ENCODE measurements around the gene AP5Z1. TPM values are rescaled to one million over a fixed set of nuclear protein-coding genes. Genes with fewer than 3 reads are reported as not detected.
"Not testable (repeated sequence)": the region's sequence is repeated elsewhere in the genome, so short reads cannot be mapped to it uniquely, and the experiment has no call there.

Gene AP5Z1
- total RNA-seq, 1 donor from 2014 or later: 48.9 TPM

DNA sequence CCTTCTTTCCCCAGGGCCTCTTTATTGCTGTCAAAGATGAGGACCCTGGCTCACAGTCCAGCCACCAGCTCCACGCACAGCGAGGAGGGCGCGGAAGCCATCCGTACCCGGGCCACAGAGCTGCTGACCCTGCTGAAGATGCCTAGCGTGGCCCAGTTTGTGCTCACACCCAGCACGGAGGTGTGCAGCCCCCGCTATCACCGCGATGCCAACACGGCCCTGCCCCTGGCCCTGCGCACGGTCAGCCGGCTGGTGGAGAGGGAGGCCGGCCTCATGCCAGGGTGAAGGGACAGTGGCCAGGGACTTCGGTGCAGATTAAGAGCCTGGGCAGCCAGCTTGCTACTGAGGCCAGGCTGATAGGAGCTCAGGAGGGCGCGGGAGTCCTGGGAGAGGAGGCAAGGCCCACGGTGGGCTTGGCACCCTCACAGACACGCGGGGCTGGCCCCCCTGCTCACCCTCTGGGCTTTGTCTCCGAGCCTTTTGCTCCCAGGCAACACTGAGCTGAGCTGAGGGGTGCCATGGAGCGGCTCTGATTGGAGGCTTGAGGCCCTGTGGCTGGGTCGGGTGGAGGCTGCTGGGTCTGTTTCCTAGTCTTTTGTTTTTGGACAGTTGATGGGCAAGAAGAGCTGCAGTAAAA, 15.8 kb downstream of the AP5Z1 start:
- no peak overlapping the region for H3K27ac ChIP-seq
- TF ChIP-seq, protein P1, sequence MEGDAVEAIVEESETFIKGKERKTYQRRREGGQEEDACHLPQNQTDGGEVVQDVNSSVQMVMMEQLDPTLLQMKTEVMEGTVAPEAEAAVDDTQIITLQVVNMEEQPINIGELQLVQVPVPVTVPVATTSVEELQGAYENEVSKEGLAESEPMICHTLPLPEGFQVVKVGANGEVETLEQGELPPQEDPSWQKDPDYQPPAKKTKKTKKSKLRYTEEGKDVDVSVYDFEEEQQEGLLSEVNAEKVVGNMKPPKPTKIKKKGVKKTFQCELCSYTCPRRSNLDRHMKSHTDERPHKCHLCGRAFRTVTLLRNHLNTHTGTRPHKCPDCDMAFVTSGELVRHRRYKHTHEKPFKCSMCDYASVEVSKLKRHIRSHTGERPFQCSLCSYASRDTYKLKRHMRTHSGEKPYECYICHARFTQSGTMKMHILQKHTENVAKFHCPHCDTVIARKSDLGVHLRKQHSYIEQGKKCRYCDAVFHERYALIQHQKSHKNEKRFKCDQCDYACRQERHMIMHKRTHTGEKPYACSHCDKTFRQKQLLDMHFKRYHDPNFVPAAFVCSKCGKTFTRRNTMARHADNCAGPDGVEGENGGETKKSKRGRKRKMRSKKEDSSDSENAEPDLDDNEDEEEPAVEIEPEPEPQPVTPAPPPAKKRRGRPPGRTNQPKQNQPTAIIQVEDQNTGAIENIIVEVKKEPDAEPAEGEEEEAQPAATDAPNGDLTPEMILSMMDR (IDR thresholded peaks at IDR 0.05): no peak
- ATAC-seq: no peak
- peaks cover 4% of the 10 kb centered on the region for H3K4me1 ChIP-seq
- H3K9me3 ChIP-seq: no peaks in the 10 kb centered on the region
- peaks cover 50% of the 10 kb centered on the region for H3K36me3 ChIP-seq
- intact Hi-C loops (cut with DNase I): no loop called here
- H3K27me3 ChIP-seq: no peaks in the 10 kb centered on the region
- DNase-seq: no peak
- no peak overlapping the region for H3K4me3 ChIP-seq

DNA sequence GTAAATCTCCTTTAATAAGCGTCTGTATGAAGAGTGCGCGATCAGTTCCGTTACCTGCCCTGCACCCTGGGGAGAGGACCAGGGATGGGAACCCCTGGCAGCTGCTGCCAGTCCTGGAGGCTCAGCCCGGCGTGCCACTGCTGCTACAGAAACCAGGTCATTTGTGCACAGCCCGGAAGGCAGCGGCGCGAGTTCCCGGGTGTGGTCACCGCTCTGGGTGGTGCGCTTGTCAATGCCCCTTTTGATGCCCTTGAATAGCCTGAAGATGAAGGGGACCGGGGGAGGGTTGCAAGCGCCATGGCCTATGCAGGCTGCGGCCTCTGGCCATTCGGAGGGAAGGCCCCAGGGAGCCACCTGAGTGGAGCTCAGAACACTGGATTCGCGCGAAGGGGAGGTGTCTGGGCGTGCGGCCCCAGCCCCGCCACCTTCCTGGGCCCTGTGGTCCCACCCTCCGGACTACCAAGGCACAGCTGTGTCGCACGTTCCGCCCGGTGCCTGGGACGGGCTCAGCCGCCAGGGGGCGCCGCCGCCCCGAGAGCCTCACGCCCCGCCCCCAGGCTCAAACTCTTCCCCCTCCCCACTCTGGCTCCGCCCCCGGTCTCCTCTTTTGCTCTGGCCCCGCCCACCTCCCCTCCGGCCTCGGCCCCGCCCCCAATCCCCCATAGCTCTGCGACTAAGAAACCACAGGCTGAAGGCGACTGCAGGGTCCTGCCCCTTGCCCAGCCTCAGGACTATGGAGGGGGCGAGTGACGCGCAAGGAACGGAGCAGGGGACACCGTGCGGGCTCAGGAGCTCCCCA, 16.5 kb downstream of the AP5Z1 start:
- H3K27ac ChIP-seq: no peak overlapping the region
- DNase-seq (peak; percentile 83), ATAC-seq (peak; percentile 89)
- intact Hi-C loops (cut with DNase I): no loop called here
- TF ChIP-seq, protein P1 (IDR thresholded peaks at IDR 0.05): peak; percentile 80
- H3K4me3 ChIP-seq: peak overlapping the region; percentile 36
- H3K4me1 ChIP-seq: peaks cover 4% of the 10 kb centered on the region
- H3K9me3 ChIP-seq: no peaks in the 10 kb centered on the region
- H3K36me3 ChIP-seq: peaks cover 43% of the 10 kb centered on the region
- no peaks in the 10 kb centered on the region for H3K27me3 ChIP-seq

DNA sequence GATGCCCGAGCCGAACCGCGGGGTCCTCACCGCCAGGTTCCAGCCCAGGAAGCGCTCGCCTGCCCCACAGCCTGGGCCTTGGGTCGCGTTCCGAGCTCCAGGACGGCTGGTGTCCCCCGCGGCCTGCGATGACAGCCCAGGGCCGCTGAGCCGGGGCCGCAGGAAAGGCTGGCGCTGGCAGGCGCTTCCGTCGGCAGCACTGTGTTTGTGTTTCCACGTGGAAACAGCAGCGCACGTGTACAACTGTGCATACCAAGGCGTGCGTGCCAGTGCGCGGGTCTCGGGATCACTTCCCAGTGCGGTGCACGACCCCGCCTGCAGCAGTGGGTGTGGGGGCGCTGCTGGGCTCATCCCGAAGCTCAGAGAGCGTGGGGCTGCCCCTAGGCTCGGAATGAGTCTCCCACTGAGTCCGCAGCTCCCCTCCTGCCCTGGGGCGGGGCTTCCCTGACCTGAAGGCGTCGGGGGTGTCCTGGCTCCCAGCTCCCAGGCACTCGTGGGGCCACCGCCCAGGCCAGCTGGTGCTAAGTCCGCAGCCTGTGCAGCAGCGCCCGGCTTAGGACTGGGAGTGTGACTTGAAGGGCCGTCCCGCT, 17.2 kb downstream of the AP5Z1 start:
- peaks cover 36% of the 10 kb centered on the region for H3K36me3 ChIP-seq
- no peaks in the 10 kb centered on the region for H3K9me3 ChIP-seq
- H3K27me3 ChIP-seq: no peaks in the 10 kb centered on the region
- H3K4me3 ChIP-seq: peak overlapping the region; percentile 36
- intact Hi-C loops (cut with DNase I): no loop called here
- ATAC-seq: peak; percentile 23
- no peak overlapping the region for H3K27ac ChIP-seq
- no peak for DNase-seq
- H3K4me1 ChIP-seq: peaks cover 4% of the 10 kb centered on the region
- TF ChIP-seq, protein P1 (IDR thresholded peaks at IDR 0.05): no peak

DNA sequence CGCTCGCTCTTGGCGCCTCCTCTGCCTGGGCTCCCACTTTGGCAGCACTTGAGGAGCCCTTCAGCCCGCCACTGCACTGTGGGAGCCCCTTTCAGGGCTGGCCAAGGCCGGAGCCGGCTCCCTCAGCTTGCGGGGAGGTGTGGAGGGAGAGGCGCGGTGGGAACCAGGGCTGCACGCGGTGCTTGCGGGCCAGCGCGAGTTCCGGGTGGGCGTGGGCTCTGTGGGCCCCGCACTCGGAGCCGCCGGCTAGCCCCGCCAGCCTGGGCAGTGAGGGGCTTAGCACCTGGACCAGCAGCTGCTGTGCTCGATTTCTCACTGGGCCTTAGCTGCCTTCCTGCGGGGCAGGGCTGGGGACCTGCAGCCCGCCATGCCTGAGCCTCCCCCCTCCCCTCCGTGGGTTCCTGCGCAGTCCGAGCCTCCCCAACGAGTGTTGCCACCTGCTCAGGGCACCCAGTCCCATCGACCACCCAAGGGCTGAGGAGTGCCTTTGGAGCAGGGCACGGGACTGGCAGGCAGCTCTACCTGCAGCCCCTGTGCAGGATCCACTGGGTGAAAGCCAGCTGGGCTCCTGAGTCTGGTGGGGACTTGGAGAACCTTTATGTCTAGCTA, 18.1 kb downstream of the AP5Z1 start:
- H3K36me3 ChIP-seq: peaks cover 28% of the 10 kb centered on the region
- H3K27ac ChIP-seq; H3K4me1 ChIP-seq; ATAC-seq; intact Hi-C loops (cut with DNase I); DNase-seq; H3K4me3 ChIP-seq; H3K27me3 ChIP-seq; H3K9me3 ChIP-seq: not testable (repeated sequence)

DNA sequence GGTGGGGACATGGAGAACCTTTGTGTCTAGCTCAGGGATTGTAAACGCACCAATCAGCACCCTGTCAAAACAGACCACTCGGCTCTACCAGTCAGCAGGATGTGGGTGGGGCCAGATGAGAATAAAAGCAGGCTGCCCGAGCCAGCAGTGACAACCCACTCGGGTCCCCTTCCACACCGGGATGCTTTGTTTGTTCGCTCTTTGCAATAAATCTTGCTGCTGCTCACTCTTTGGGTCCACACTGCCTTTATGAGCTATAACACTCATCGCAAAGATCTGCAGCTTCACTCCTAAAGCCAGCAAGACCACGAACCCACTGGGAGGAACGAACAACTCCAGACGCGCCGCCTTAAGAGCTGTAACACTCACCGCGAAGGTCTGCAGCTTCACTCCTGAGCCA, 18.7 kb downstream of the AP5Z1 start:
- H3K27me3 ChIP-seq; H3K4me3 ChIP-seq; ATAC-seq; H3K4me1 ChIP-seq; H3K27ac ChIP-seq; DNase-seq; H3K9me3 ChIP-seq; intact Hi-C loops (cut with DNase I): not testable (repeated sequence)
- peaks cover 22% of the 10 kb centered on the region for H3K36me3 ChIP-seq

DNA sequence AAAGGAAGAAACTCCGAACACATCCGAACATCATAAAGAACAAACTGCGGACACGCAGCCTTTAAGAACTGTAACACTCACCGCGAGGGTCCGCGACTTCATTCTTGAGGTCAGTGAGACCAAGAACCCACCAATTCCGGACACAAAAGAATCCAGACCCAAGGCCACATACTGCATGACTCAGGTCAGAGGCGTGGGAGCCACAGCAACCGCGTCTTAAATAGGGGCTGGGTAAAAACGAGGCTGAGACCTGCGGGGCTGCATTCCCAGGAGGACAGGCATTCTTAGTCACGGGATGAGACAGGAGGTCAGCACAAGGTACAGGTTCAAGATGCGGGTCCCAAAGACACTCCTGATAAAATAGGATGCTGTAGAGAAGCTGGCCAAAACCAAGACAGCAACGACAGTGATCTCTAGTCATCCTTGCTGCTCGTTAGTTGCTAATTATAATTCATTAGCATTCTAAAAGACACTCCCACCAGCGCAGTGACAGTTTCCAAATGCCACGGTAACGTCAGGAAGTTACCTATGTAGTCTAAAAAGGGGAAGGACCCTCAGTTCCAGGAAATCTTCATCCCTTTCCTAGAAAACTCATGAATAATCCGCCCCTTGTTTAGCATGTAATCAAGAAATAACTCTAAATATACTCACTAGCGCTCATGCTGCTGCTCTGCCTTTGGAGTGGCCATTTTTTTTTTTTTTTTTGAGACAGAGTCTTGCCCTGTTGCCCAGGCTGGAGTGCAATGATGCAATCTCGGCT, 19.3 kb downstream of the AP5Z1 start:
- DNase-seq: no peak
- no peak overlapping the region for H3K27ac ChIP-seq
- intact Hi-C loops (cut with DNase I): loop anchor here (5.0 kb wide), 1 partner anchor 288 kb away; no protein-coding TSS in a partner anchor
- H3K36me3 ChIP-seq: peaks cover 17% of the 10 kb centered on the region
- TF ChIP-seq, protein P1 (IDR thresholded peaks at IDR 0.05): no peak
- no peaks in the 10 kb centered on the region for H3K9me3 ChIP-seq
- H3K4me1 ChIP-seq: peaks cover 4% of the 10 kb centered on the region
- H3K4me3 ChIP-seq: no peak overlapping the region
- ATAC-seq: no peak
- H3K27me3 ChIP-seq: no peaks in the 10 kb centered on the region

All from upper lobe of right lung (tissue), 1 donor.